ENCODE measurements around the gene TTC9B. TPM values are rescaled to one million over a fixed set of nuclear protein-coding genes. Genes with fewer than 3 reads are reported as not detected.
"Not testable (repeated sequence)": the region's sequence is repeated elsewhere in the genome, so short reads cannot be mapped to it uniquely, and the experiment has no call there.

TTC9B gene
- total RNA-seq, 1 donor from 2014 or later: not detected

GRCh38 chr19:40178756-40179155, 39.4 kb downstream of the TTC9B start:
- H3K4me1 Mint-ChIP-seq (ENCODE audit: unreplicated experiment): no peaks in the 10 kb centered on the region
- DNase-seq (ENCODE audit: extremely low spot score, unreplicated experiment): no peak
- no peak for TF ChIP-seq CTCF (IDR thresholded peaks at IDR 0.05)

GRCh38 chr19:40177286-40178070, 40.7 kb downstream of the TTC9B start:
- Mint-ChIP-seq H3K4me1 (ENCODE audit: unreplicated experiment) (no peaks in the 10 kb centered on the region), H3K36me3 (ENCODE audit: unreplicated experiment) (no peaks in the 10 kb centered on the region), H3K27ac (ENCODE audit: unreplicated experiment) (no peak overlapping the region), H3K27me3 (ENCODE audit: unreplicated experiment) (peaks cover 18% of the 10 kb centered on the region), H3K9me3 (ENCODE audit: unreplicated experiment) (no peaks in the 10 kb centered on the region), H3K4me3 (ENCODE audit: unreplicated experiment) (no peak overlapping the region)
- DNase-seq (ENCODE audit: extremely low spot score, unreplicated experiment): no peak
- no peak for TF ChIP-seq CTCF (IDR thresholded peaks at IDR 0.05)

More at GRCh38 chr19:40178756-40179155, 39.4 kb downstream of the TTC9B start:
- Mint-ChIP-seq H3K4me3 (ENCODE audit: unreplicated experiment) (no peak overlapping the region), H3K27me3 (ENCODE audit: unreplicated experiment) (peaks cover 15% of the 10 kb centered on the region), H3K36me3 (ENCODE audit: unreplicated experiment) (no peaks in the 10 kb centered on the region), H3K9me3 (ENCODE audit: unreplicated experiment) (no peaks in the 10 kb centered on the region), H3K27ac (ENCODE audit: unreplicated experiment) (no peak overlapping the region)

GRCh38 chr19:40175820-40176219, 42.4 kb downstream of the TTC9B start:
- Mint-ChIP-seq H3K27me3 (ENCODE audit: unreplicated experiment) (peaks cover 18% of the 10 kb centered on the region), H3K36me3 (ENCODE audit: unreplicated experiment) (no peaks in the 10 kb centered on the region), H3K4me3 (ENCODE audit: unreplicated experiment) (no peak overlapping the region), H3K9me3 (ENCODE audit: unreplicated experiment) (no peaks in the 10 kb centered on the region), H3K27ac (ENCODE audit: unreplicated experiment) (no peak overlapping the region), H3K4me1 (ENCODE audit: unreplicated experiment) (no peaks in the 10 kb centered on the region)
- no peak for DNase-seq (ENCODE audit: extremely low spot score, unreplicated experiment)
- TF ChIP-seq CTCF (IDR thresholded peaks at IDR 0.05): no peak

- Mint-ChIP-seq H3K27me3 (ENCODE audit: unreplicated experiment) (peaks cover 10% of the 10 kb centered on the region), H3K36me3 (ENCODE audit: unreplicated experiment) (no peaks in the 10 kb centered on the region), H3K9me3 (ENCODE audit: unreplicated experiment) (no peaks in the 10 kb centered on the region), H3K4me3 (ENCODE audit: unreplicated experiment) (no peak overlapping the region), H3K27ac (ENCODE audit: unreplicated experiment) (no peak overlapping the region), H3K4me1 (ENCODE audit: unreplicated experiment) (no peaks in the 10 kb centered on the region)
- no peak for DNase-seq (ENCODE audit: extremely low spot score, unreplicated experiment)
- no peak for TF ChIP-seq CTCF (IDR thresholded peaks at IDR 0.05)
Measured at GRCh38 chr19:40174092-40174491, 44.1 kb downstream of the TTC9B start.

- not testable (repeated sequence) for H3K27me3 Mint-ChIP-seq (ENCODE audit: unreplicated experiment); H3K27ac Mint-ChIP-seq (ENCODE audit: unreplicated experiment); DNase-seq (ENCODE audit: extremely low spot score, unreplicated experiment); H3K9me3 Mint-ChIP-seq (ENCODE audit: unreplicated experiment); H3K36me3 Mint-ChIP-seq (ENCODE audit: unreplicated experiment); H3K4me1 Mint-ChIP-seq (ENCODE audit: unreplicated experiment); H3K4me3 Mint-ChIP-seq (ENCODE audit: unreplicated experiment)
Measured at GRCh38 chr19:40171293-40171692, 46.9 kb downstream of the TTC9B start.

- not testable (repeated sequence) for H3K9me3 Mint-ChIP-seq (ENCODE audit: unreplicated experiment); H3K27ac Mint-ChIP-seq (ENCODE audit: unreplicated experiment); H3K4me3 Mint-ChIP-seq (ENCODE audit: unreplicated experiment); H3K27me3 Mint-ChIP-seq (ENCODE audit: unreplicated experiment); H3K36me3 Mint-ChIP-seq (ENCODE audit: unreplicated experiment); H3K4me1 Mint-ChIP-seq (ENCODE audit: unreplicated experiment); DNase-seq (ENCODE audit: extremely low spot score, unreplicated experiment)
Measured at GRCh38 chr19:40170303-40170989, 47.7 kb downstream of the TTC9B start.

GRCh38 chr19:40169482-40170302, 48.5 kb downstream of the TTC9B start:
- H3K27ac Mint-ChIP-seq (ENCODE audit: unreplicated experiment); H3K36me3 Mint-ChIP-seq (ENCODE audit: unreplicated experiment); H3K9me3 Mint-ChIP-seq (ENCODE audit: unreplicated experiment); H3K4me3 Mint-ChIP-seq (ENCODE audit: unreplicated experiment); DNase-seq (ENCODE audit: extremely low spot score, unreplicated experiment); H3K4me1 Mint-ChIP-seq (ENCODE audit: unreplicated experiment); H3K27me3 Mint-ChIP-seq (ENCODE audit: unreplicated experiment): not testable (repeated sequence)

Measured in osteocyte (in vitro differentiated cells).